HG03442 (cell line): ENCODE results near the gene WDR7.
A peak's percentile ranks its signal among the peaks of the same experiment; 100 is the strongest.

Experiments used
- ATAC-seq: cut with Tn5 transposase; IDR thresholded peaks from one replicate; pipeline ENCODE4 v1.9.1; 2021; ENCODE audit warnings: mild to moderate bottlenecking, moderate library complexity; ENCODE audit not compliant: unreplicated experiment

Gene WDR7

DNA sequence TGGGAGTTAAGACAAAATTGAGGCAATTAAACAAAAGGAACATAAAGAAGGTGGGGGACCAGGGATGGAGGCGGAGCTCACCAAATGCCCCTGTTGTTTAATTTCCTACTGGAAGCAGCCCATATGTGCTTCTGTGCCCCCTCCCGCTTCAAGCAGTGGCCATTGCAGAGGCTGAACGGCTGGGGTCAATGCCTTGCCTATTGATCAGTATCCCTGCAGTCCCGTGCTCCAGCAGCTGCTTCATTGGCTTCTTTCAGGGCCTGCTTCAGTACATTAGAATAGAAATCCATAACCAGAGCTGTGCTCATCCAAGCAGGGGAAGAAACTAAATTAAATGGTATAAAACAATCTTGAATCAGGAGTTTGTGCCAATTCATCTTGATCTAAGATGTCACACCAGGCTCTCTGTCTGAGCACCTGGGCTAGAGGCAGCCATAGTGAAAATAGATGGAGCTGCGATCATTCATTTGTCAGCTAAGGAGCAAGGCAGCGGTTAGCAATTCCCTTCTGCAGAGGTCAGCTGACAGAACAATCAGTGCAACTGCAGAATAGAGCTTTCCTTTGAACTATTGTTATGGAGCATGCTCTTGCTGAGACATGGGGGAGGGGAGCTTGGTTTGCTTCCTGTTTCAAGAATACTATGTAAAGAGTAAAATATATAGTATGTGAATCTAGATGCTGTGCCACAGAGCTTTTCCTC, 222.4 kb downstream of the WDR7 start:
- ATAC-seq: no peak

DNA sequence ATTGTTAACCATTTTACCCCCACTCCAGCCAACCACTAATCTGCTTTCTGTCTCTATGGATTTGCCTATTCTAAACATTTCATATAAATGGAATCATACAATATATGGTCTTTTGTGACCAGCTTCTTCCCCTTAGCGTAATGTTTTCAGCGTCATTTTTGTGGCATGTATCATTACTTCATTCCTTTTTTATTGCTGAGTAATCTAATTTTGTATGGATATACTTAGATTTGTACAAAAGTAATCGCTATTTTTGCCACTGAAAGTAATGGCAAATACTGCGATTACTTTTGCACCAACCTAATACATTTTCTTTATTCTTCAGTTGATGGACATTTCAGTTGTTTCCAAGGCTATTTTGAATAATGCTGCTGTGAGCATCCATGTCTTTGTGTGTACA, 227.6 kb downstream of the WDR7 start:
- no peak for ATAC-seq

GRCh38 chr18:56884511-56884910, 233.4 kb downstream of the WDR7 start:
- ATAC-seq: no peak

DNA sequence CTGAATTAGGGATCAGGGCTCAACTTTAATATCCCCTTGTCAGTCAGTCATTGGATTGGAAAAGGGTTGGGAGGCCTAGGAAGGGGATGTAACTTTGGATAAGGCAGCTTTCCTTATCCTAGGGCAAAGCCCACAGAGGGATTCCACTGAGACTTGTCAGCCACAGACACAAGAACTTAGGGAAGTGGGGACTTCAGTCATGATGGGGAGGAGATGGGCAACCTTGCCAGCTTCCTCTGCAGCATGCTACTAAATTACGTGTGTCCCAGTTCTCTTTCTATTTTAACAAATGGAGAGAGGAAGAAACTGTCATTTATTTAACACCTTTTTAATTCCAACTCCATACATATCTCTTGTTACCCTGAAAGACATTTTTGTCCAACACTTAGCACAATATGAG, 237.8 kb downstream of the WDR7 start:
- no peak for ATAC-seq

GRCh38 chr18:56889621-56890020, 238.5 kb downstream of the WDR7 start:
- no peak for ATAC-seq

GRCh38 chr18:56890632-56891031, 239.5 kb downstream of the WDR7 start:
- ATAC-seq: no peak

GRCh38 chr18:56891116-56891515, 240.0 kb downstream of the WDR7 start:
- ATAC-seq: no peak

- ATAC-seq: no peak
These were observed 240.7 kb downstream of the WDR7 start for GRCh38 chr18:56891870-56892269.

GRCh38 chr18:56897122-56897521, 246.0 kb downstream of the WDR7 start:
- no peak for ATAC-seq

- no peak for ATAC-seq
These were observed 248.5 kb downstream of the WDR7 start for GRCh38 chr18:56899660-56900059.

GRCh38 chr18:56900195-56901094, 249.3 kb downstream of the WDR7 start:
- ATAC-seq: no peak

- ATAC-seq: no peak
These were observed 250.8 kb downstream of the WDR7 start for GRCh38 chr18:56901919-56902318.

DNA sequence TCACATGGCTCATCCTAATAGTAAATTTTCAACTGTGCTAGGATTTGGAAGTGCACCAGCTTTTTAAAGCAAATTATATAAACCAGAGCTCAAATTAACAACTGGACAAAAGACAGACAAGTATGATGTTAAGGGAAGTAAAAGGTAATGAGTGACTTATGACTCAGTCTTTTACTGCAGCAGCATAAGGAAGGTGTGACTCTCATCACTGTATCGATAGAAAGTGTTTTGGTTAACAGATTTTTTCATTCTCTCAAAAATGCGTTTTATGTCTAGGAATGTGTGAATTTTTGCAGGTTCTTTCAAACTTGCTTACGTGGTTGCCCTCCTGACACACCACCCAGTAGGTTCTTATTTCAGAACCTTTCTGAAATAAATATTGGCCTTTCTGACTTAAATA, 251.5 kb downstream of the WDR7 start:
- ATAC-seq: no peak

DNA sequence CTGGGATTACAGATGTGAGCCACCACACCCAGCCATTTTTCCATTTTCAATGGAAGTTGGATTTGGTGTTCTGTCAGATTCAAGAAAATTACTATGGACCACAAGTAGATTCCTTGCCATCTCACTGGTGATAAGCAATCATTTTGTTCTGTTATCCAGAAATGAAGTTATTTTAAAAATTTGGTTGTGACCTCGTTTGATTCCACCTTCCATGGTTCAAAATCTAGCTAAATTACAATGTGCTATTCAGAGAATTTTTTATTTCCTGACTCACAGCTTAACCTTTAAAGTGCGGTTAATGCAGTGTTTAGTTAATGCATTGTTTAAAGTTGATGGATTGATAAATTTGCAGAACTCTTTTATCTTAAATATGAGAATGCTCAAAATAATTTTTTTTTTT, 252.5 kb downstream of the WDR7 start:
- no peak for ATAC-seq

DNA sequence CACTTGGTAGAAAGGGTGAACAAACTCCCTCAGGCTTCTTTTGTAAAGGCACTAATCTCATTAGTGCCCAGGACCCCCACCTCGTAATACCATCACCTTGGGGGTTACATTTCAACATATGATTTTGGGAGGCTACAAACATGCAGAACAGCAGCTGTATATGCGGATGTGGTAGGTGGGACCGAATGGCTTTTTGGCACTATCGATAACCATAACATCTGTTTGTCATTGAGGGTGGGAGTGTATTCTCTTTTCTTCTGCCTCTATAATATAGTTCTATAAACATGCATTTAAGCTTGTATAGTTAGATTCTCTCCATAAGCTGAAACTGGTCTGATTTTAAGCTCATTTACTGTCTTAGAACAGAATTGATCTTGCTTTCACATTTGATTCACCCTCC, 256.6 kb downstream of the WDR7 start:
- no peak for ATAC-seq

DNA sequence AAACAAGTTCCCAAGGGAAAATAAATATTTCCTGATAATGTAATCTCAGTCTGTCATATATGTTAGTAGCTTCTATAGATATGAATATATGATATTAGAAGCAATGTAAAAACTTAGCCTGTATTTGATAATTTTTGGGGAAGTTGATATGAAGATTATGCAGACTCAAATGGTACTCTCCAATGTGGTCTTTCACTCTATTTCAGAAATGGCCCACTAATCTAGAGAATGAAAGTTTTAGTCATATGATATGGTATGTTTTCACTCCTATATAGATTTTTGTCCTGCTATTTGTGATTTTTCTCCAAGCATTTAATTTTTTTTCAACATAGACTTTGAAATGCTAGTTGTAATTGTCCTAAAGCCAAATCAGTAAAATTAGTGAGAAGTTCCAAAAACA, 259.1 kb downstream of the WDR7 start:
- no peak for ATAC-seq

DNA sequence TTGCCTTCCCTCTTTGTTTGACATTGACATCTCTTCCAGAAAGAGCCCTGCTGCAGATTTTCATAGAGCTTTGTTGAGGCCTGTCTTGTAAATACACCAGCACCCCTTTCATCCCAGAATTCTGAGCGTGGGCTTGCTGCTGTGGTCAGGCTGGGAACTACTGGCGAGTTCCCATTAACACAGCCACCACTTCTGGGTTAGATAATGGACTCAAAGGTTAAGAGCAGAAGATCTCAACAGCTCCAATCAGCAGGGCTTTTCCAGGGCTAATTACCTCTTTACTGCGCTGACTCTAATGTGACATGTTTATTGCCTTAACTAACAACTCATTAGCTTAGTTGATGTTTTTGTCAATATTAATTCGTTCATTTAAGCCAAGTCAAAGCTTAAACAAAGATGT, 259.8 kb downstream of the WDR7 start:
- ATAC-seq: no peak

DNA sequence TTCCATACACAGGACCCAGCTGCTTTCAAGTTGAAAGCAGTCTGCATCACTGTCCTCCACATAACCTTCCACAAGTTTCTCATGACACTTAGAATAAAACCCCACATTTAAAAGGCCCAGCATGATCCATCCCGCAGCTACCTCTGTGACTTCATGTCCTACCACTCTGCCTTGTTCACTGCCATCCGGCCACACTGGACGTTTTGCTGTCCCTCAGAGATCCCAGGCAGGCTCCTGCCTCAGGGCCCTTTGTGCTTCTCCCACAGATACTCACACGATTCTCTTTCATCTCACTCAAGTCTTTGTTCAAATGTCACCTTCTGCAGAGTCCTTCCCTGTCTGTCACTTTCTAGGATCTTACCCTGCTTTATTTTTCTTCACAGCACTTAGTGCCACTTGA, 262.8 kb downstream of the WDR7 start:
- ATAC-seq: no peak

DNA sequence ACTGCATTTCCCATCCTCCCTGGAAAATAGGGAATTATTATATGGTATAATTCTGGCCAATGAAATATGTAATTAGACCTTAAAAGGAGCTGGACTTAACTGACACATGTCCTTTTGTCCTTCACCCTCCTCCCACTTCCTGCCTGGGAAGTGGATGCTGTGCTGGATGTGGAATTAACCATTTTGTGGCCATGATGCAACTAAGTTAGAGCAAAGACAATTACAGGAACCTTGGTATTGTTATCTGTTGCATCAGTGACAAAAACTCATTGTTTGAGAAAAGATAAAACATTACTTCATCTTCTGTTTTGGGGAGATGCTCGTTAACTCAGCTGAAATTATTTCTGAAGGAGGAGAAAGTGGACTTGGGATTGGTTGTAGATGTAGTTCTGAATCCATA, 268.0 kb downstream of the WDR7 start:
- ATAC-seq: no peak

GRCh38 chr18:56921896-56922480, 270.8 kb downstream of the WDR7 start:
- peak; percentile 77 for ATAC-seq

GRCh38 chr18:56926734-56927133, 275.6 kb downstream of the WDR7 start:
- ATAC-seq: no peak

GRCh38 chr18:56927786-56928185, 276.6 kb downstream of the WDR7 start:
- no peak for ATAC-seq
